ACHN (cell line): Measurements from ENCODE around the gene C9.
"Not testable (repeated sequence)": the region's sequence is repeated elsewhere in the genome, so short reads cannot be mapped to it uniquely, and the experiment has no call there.

Source experiments
- DNase-seq: peaks from one replicate; pipeline ENCODE4 v3.0.0-alpha.2; 2015
- in situ Hi-C: cut with HindIII; loops from 2 replicates; pipeline ENCODE4 v1.10.0; 2017; ENCODE audit warnings: low sequenced_read_pairs, low pct_ligation_motif_present, low pct_unique_long_range_greater_than_20kb

The C9 gene

DNA sequence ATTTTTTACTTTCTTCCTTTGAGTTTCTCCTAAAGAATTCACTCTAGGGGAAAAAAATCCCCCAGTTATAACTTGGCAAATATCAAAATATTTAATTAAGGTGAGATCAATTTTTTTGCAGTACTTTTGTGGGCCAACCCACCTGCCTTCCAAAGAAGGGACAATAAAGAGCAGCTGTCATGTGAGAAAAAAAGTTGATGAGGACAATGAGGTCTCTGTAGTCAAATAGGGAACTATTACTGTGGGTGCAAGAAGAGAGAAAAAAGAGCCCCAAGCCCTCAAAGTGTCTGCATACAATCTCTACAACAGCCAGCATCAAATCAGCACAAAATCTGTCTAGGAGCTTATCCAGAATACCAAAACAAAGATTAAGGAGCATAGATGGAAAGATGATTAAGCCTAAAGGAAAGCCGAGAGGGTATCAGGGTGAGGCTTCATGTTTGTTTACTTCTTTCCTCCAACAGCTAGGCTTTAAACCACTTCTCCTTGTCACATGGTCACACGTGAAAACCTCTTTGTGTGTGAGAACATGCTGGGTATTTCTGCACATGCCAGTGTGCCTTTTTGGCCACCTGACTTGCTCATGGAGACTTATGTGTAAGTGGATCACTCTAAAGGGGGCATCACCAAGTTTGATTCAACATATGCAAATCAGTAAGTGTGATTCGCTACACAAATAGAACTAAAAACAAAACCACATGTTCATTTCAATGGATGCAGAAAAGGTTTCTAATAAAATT lies 125.8 kb downstream of the C9 start:
- in situ Hi-C loops: no loop called here
- no peak for DNase-seq

DNA sequence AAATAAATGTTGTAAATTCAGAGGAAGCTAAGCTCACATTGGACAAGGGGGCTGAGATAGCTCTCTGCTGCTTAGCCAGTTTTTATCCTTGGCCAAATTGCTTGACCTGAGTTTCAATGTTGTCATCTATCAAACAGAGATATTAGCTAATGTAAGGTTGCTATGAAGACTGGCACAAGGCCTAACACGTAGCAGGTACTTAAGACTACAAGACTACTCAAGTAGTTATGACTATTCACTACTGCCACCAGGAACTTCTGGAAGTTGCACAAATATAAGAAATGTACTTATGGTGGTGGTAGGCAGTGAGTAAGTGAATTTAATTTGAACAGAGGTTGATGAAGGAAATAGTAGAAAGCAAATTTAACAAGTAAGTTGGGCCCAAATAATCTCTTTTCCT lies 127.6 kb downstream of the C9 start:
- DNase-seq: no peak
- in situ Hi-C loops: no loop called here

DNA sequence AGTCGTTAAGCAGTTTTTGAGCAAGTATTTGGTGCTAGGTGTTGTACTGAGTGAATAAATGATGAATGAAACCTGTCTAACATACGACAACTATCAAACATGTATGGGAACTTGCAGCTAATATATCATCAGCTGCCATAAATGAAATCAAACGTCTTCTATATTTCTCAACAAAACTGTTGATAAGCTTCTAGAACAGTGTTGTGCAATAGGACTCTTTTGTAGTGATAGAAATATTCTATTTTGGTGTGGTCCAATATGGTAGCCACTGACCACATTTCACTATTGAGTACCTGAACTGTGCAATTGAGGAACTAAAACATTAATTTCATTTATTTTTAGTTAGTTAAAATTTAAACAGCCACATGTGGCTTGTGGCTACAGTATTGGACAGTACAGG lies 128.6 kb downstream of the C9 start:
- in situ Hi-C loops: no loop called here
- DNase-seq: no peak

DNA sequence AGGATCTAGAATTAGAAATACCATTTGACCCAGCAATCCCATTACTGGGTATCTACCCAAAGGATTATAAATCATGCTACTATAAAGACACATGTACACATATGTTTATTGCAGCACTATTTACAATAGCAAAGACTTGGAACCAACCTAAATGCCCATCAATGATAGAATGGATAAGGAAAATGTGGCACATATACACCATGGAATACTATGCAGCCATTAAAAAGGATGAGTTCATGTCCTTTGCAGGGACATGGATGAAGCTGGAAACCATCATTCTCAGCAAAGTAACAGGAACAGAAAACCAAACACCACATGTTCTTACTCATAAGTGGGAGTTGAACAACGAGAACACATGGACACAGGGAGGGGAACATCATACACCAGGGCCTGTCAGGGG lies 129.8 kb downstream of the C9 start:
- DNase-seq, in situ Hi-C loops: not testable (repeated sequence)
